ENCODE measurements around the gene RBM23. TPM values are rescaled to one million over a fixed set of nuclear protein-coding genes. Genes with fewer than 3 reads are reported as not detected.

RBM23 gene
- total RNA-seq, 1 donor from 2014 or later, result 52.4 TPM

GRCh38 chr14:22888662-22889061 is 30.3 kb downstream of the RBM23 start:
- Mint-ChIP-seq H3K9me3 (ENCODE audit: unreplicated experiment) (no peaks in the 10 kb centered on the region), H3K36me3 (ENCODE audit: low read depth, unreplicated experiment) (peaks cover 11% of the 10 kb centered on the region)
- TF ChIP-seq, protein P1, sequence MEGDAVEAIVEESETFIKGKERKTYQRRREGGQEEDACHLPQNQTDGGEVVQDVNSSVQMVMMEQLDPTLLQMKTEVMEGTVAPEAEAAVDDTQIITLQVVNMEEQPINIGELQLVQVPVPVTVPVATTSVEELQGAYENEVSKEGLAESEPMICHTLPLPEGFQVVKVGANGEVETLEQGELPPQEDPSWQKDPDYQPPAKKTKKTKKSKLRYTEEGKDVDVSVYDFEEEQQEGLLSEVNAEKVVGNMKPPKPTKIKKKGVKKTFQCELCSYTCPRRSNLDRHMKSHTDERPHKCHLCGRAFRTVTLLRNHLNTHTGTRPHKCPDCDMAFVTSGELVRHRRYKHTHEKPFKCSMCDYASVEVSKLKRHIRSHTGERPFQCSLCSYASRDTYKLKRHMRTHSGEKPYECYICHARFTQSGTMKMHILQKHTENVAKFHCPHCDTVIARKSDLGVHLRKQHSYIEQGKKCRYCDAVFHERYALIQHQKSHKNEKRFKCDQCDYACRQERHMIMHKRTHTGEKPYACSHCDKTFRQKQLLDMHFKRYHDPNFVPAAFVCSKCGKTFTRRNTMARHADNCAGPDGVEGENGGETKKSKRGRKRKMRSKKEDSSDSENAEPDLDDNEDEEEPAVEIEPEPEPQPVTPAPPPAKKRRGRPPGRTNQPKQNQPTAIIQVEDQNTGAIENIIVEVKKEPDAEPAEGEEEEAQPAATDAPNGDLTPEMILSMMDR (IDR thresholded peaks at IDR 0.05; ENCODE audit: unreplicated experiment), result no peak

DNA sequence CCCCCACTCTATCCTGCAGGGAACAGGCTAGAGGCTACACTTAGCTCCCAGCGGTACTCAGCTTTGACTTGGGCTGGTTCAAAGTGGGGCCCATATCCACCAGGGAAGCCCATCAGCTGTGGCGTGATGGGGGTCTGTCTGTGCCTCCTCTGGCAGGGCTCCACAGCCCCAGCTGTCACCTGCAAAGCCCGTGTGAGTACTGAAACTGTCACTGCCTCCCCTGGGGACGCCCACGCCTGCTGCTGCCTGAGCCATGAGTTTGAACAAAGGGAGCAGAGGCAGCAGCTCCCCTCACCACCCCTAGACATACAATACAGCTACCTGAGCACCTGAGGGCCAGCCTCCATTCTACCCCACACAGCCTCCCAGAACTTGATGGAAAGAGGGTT is 31.0 kb downstream of the RBM23 start:
- H3K4me3 Mint-ChIP-seq (ENCODE audit: unreplicated experiment), result peak overlapping the region; percentile 98
- H3K9me3 Mint-ChIP-seq (ENCODE audit: unreplicated experiment), result no peaks in the 10 kb centered on the region
- H3K27ac Mint-ChIP-seq (ENCODE audit: unreplicated experiment), result no peak overlapping the region
- peaks cover 7% of the 10 kb centered on the region for H3K36me3 Mint-ChIP-seq (ENCODE audit: low read depth, unreplicated experiment)
- no peak for DNase-seq (ENCODE audit: low spot score)
- peaks cover 24% of the 10 kb centered on the region for H3K4me1 Mint-ChIP-seq (ENCODE audit: unreplicated experiment)
- TF ChIP-seq, protein P1 (IDR thresholded peaks at IDR 0.05; ENCODE audit: unreplicated experiment), result no peak
- H3K27me3 Mint-ChIP-seq (ENCODE audit: unreplicated experiment), result peaks cover 21% of the 10 kb centered on the region

More at GRCh38 chr14:22888662-22889061, 30.3 kb downstream of the RBM23 start:
- Mint-ChIP-seq H3K27me3 (ENCODE audit: unreplicated experiment) (peaks cover 17% of the 10 kb centered on the region), H3K4me1 (ENCODE audit: unreplicated experiment) (peaks cover 19% of the 10 kb centered on the region), H3K4me3 (ENCODE audit: unreplicated experiment) (no peak overlapping the region), H3K27ac (ENCODE audit: unreplicated experiment) (no peak overlapping the region)
- no peak for DNase-seq (ENCODE audit: low spot score)

DNA sequence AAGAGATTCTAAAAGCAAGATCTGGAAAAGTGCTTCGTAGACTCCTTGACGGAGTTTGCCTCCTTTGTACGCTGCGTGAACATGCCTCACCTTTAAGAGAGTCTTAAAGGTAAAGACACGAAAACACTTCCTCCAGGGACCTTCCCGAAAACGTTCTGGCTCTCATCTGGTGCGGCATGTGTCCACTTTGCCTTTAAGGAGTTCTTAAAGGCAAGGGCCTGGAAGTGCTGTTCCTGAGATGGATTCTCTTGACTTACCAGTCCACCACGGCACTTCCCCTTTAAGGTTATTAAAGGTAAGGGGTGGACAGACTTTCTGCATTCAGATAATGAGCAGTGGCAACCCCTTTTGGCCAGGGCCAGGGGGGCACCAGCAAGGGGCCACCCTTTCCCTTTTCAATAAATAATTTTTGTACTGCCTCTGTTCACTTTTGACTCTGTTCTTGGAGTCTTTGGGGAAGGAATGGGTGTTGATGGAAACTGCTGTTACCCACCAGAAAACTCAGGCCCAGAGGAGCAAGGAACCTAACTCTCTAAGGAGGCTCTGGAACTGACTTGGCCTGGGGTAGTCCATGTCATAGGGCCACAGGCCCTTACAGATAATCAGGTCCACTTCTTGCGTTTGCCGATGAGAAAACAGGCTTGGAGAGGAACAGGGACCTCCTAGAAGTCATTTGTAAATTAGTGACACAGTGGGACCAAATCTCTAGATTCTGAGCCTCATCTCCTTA is 31.5 kb downstream of the RBM23 start:
- peak; percentile 56 for DNase-seq (ENCODE audit: low spot score)
- Mint-ChIP-seq H3K4me3 (ENCODE audit: unreplicated experiment) (peak overlapping the region; percentile 98), H3K4me1 (ENCODE audit: unreplicated experiment) (peaks cover 30% of the 10 kb centered on the region), H3K27me3 (ENCODE audit: unreplicated experiment) (peaks cover 24% of the 10 kb centered on the region), H3K9me3 (ENCODE audit: unreplicated experiment) (no peaks in the 10 kb centered on the region), H3K36me3 (ENCODE audit: low read depth, unreplicated experiment) (peaks cover 4% of the 10 kb centered on the region), H3K27ac (ENCODE audit: unreplicated experiment) (peak overlapping the region; percentile 93)
- TF ChIP-seq, protein P1 (IDR thresholded peaks at IDR 0.05; ENCODE audit: unreplicated experiment), result no peak

DNA sequence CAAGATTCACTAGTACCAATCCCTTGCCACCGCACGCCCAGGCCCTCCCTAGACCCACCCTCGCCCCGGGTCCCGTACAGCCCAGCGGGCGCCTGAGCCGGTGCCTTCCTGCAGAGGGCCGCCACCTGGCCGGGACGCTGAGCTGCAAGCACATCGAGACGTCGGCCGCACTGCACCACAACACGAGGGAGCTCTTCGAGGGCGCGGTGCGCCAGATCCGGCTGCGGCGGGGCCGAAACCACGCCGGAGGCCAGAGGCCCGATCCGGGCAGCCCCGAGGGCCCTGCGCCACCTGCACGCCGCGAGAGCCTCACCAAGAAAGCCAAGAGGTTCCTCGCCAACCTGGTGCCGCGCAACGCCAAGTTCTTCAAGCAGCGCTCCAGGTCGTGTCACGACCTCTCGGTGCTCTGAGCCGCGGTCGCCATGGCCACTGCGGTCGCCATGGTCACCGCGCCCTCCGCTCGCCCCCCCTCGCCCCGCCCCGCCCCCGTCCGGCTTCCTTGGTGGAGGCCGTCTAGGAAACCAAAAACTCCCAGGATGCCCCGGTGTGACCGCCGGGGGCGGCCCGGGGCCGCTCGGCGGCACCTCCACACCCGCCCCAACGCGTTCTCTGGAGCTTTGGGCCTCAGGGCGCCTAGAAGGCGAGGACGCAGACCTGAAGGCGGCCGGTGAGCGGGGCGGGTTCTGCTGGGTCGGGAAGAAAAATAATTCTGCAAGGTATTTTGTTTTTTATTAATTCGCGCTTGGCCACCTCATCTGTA is 32.3 kb downstream of the RBM23 start:
- no peaks in the 10 kb centered on the region for H3K9me3 Mint-ChIP-seq (ENCODE audit: unreplicated experiment)
- peak overlapping the region; percentile 98 for H3K4me3 Mint-ChIP-seq (ENCODE audit: unreplicated experiment)
- peak overlapping the region; percentile 93 for H3K27ac Mint-ChIP-seq (ENCODE audit: unreplicated experiment)
- H3K27me3 Mint-ChIP-seq (ENCODE audit: unreplicated experiment), result peaks cover 28% of the 10 kb centered on the region
- H3K4me1 Mint-ChIP-seq (ENCODE audit: unreplicated experiment), result peaks cover 37% of the 10 kb centered on the region
- DNase-seq (ENCODE audit: low spot score), result peak; percentile 63
- TF ChIP-seq, protein P1 (IDR thresholded peaks at IDR 0.05; ENCODE audit: unreplicated experiment), result no peak
- H3K36me3 Mint-ChIP-seq (ENCODE audit: low read depth, unreplicated experiment), result peaks cover 4% of the 10 kb centered on the region

DNA sequence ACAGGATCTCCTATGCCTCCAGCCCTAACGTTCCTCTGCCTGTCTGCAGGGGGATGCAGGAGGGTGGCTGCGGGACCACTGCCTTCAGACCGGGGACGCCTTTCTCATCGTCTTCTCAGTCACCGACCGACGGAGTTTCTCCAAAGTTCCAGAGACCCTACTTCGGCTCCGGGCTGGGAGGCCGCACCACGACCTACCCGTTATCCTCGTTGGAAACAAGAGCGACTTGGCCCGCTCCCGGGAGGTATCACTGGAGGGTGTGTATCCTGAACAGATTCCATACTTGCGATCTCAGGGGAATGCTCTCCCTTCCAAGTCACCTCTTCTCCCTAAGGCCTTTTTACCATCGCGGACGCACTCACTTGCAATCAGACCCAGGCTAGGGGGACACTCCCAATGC is 33.0 kb downstream of the RBM23 start:
- TF ChIP-seq, protein P1 (IDR thresholded peaks at IDR 0.05; ENCODE audit: unreplicated experiment), result no peak
- no peak for DNase-seq (ENCODE audit: low spot score)
- Mint-ChIP-seq H3K36me3 (ENCODE audit: low read depth, unreplicated experiment) (peaks cover 4% of the 10 kb centered on the region), H3K4me1 (ENCODE audit: unreplicated experiment) (peaks cover 43% of the 10 kb centered on the region), H3K9me3 (ENCODE audit: unreplicated experiment) (no peaks in the 10 kb centered on the region), H3K27ac (ENCODE audit: unreplicated experiment) (peak overlapping the region; percentile 91), H3K27me3 (ENCODE audit: unreplicated experiment) (peaks cover 30% of the 10 kb centered on the region), H3K4me3 (ENCODE audit: unreplicated experiment) (peak overlapping the region; percentile 86)
